IPS-20b (cell line): ENCODE results near the gene RIN1.

Experiments
- H3K27ac ChIP-seq: one replicate; pipeline ENCODE4 v1.5.1; 2013; ENCODE audit warnings: low read length
- H3K27me3 ChIP-seq: 2 replicates; pipeline ENCODE4 v1.6.1; 2013; ENCODE audit warnings: mild to moderate bottlenecking, low read length, inconsistent platforms; ENCODE audit not compliant: insufficient read depth
- H3K36me3 ChIP-seq: 2 replicates; pipeline ENCODE4 v1.6.1; 2013; ENCODE audit warnings: low read depth, mild to moderate bottlenecking, inconsistent platforms, low read length, moderate library complexity; ENCODE audit not compliant: insufficient read depth
- H3K4me1 ChIP-seq: 2 replicates; pipeline ENCODE4 v1.6.1; 2013; ENCODE audit warnings: mild to moderate bottlenecking, control low read depth, inconsistent platforms, low read length, moderate library complexity; ENCODE audit not compliant: insufficient read depth
- H3K4me3 ChIP-seq: 2 replicates; pipeline ENCODE4 v1.5.1; 2013; ENCODE audit warnings: mild to moderate bottlenecking, low read length, inconsistent platforms
- H3K9ac ChIP-seq: 2 replicates; pipeline ENCODE4 v1.6.1; 2013; ENCODE audit warnings: low read depth, mild to moderate bottlenecking, inconsistent platforms, low read length, moderate library complexity
- H3K9me3 ChIP-seq: 2 replicates; pipeline ENCODE4 v1.6.1; 2013; ENCODE audit warnings: mild to moderate bottlenecking, low read depth, low read length, inconsistent platforms; ENCODE audit not compliant: insufficient read depth

The RIN1 gene

GRCh38 chr11:66287889-66288670, 48.2 kb downstream of the RIN1 start:
- Histone ChIP-seq H3K9me3 (no peaks in the 10 kb centered on the region), H3K4me3 (peak overlapping the region; percentile 96), H3K4me1 (peaks cover 4% of the 10 kb centered on the region; the same call in 1 of the 2 replicates), H3K27ac (no peak overlapping the region), H3K36me3 (peaks cover 4% of the 10 kb centered on the region; the same call in 1 of the 2 replicates), H3K27me3 (peaks cover 35% of the 10 kb centered on the region), H3K9ac (peak overlapping the region; percentile 93)

GRCh38 chr11:66287211-66287888, 48.9 kb downstream of the RIN1 start:
- peaks cover 8% of the 10 kb centered on the region; the same call in 1 of the 2 replicates for H3K4me1 ChIP-seq
- no peak overlapping the region for H3K4me3 ChIP-seq
- H3K27ac ChIP-seq: no peak overlapping the region
- peaks cover 4% of the 10 kb centered on the region; the same call in 1 of the 2 replicates for H3K36me3 ChIP-seq
- no peak overlapping the region for H3K9ac ChIP-seq
- peaks cover 27% of the 10 kb centered on the region for H3K27me3 ChIP-seq
- H3K9me3 ChIP-seq: no peaks in the 10 kb centered on the region

GRCh38 chr11:66286699-66287098, 49.5 kb downstream of the RIN1 start:
- H3K27ac ChIP-seq: no peak overlapping the region
- no peak overlapping the region for H3K9ac ChIP-seq
- H3K36me3 ChIP-seq: peaks cover 4% of the 10 kb centered on the region; the same call in 1 of the 2 replicates
- H3K4me1 ChIP-seq: peaks cover 8% of the 10 kb centered on the region; the same call in 1 of the 2 replicates
- H3K4me3 ChIP-seq: no peak overlapping the region
- no peaks in the 10 kb centered on the region for H3K9me3 ChIP-seq
- H3K27me3 ChIP-seq: peaks cover 23% of the 10 kb centered on the region

DNA sequence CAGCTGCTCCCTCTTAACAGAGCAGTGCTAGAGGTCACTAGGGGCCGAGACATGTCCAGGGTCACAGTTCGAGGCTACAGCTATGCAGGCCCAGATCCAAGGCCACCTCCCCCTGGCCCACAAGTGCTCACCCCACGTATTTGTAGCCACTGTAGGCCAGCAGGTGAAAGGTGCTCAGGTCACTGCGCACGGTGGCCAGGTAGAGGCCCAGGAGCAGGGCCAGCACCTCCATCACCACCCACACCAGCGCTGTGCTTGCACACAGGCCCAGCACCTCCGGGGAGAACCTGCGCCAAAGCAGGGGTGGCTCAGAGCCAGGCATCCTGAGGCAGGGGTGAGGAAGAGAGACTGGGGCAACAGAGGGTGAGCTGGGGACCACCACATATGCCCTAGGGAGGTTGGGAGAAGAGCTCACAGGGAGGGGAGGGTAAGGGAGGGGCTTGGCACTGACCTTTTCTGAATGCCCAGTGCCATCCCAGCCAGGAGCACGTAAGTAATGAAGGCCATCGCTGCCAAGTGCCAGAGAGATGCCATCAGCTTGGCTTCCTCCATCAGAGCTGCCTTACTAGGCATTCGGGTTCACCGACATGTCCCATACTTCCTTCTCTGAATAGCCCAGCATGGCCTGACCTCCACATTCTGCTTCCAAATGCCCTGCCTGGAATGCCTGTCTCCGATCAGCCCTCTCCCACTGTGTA, 50.8 kb downstream of the RIN1 start:
- Histone ChIP-seq H3K4me3 (no peak overlapping the region), H3K9ac (no peak overlapping the region), H3K27ac (no peak overlapping the region), H3K4me1 (peaks cover 8% of the 10 kb centered on the region; the same call in 1 of the 2 replicates), H3K9me3 (no peaks in the 10 kb centered on the region), H3K27me3 (peaks cover 12% of the 10 kb centered on the region), H3K36me3 (peaks cover 4% of the 10 kb centered on the region; the same call in 1 of the 2 replicates)

DNA sequence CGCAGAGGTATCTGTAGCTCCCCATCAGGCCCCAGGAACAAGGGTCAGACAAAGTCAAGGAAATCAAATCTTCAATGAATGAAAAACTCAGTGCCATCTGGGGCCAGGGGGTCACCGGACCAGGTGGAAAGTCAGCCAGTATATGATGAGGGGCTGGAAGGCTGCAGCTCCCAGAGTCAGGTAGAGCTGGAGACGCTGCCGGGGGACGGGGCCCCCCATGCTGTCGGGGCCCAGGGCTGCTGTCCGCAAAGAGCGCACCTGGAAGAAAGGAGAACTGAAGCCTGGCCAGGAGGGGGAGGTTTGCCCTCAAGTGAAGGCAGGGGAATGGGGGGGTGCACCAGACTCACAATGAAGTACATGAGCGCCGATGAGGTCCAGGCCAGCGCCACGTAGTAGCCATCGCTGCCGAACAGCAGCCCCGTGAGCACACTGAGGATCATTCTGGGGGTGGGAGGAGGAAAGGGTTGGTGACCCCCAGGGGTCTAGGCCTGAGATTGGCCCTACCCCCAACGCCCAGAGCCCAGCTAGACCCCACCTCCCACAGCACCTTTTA, 51.6 kb downstream of the RIN1 start:
- Histone ChIP-seq H3K4me3 (no peak overlapping the region), H3K27ac (no peak overlapping the region), H3K27me3 (peaks cover 4% of the 10 kb centered on the region; the same call in 1 of the 2 replicates), H3K9ac (no peak overlapping the region), H3K4me1 (peaks cover 4% of the 10 kb centered on the region; the same call in 1 of the 2 replicates), H3K9me3 (no peaks in the 10 kb centered on the region), H3K36me3 (peaks cover 4% of the 10 kb centered on the region; the same call in 1 of the 2 replicates)

GRCh38 chr11:66283461-66284105, 52.7 kb downstream of the RIN1 start:
- H3K27ac ChIP-seq: no peak overlapping the region

DNA sequence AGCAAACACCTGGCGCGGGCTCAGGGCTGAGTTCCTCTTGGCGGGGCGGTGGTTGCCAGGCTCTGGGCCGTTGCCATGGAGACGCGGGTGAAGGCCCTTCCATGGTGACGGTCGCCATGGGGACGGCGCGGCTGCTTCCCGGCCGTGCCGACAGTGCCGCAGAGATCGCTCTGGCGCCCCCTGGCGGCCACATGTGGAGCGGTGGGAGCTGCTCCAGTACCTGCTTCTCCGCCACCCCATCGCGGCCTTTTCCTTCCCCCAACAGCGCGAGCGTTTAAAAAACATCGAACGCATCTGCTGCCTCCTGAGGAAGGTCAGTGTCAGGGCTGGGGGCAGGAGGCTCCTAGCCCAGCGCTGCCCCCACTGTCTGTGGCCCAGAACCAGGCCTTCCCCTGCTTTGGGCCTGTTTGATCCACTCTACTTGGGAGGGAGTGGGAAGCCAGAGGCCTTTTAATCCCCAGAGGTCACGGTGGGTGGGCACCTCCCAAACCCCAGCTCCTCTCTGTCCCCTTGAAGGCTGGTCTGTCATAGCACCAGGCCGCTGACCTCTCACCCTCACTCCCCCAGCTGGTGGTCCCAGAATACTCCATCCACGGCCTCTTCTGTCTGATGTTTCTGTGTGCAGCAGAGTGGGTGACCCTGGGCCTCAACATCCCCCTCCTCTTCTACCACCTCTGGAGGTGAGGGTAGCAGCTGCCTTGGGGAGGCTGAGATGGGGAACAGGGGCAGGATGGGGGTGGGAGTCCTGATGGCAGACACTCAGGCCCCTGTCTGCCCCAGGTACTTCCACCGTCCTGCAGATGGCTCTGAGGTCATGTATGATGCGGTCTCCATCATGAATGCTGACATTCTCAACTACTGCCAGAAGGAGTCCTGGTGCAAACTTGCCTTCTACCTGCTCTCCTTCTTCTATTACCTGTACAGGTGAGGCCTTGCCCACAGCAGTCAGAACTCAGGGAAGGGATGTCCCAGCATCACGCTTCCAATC, 53.5 kb downstream of the RIN1 start:
- Histone ChIP-seq H3K4me3 (peak overlapping the region; percentile 35; the same call in 1 of the 2 replicates), H3K27me3 (peaks cover 9% of the 10 kb centered on the region; the same call in 1 of the 2 replicates), H3K4me1 (peaks cover 7% of the 10 kb centered on the region; the same call in 1 of the 2 replicates), H3K36me3 (peaks cover 4% of the 10 kb centered on the region; the same call in 1 of the 2 replicates), H3K9me3 (no peaks in the 10 kb centered on the region), H3K27ac (no peak overlapping the region), H3K9ac (no peak overlapping the region)

More at GRCh38 chr11:66283461-66284105, 52.7 kb downstream of the RIN1 start:
- no peak overlapping the region for H3K9ac ChIP-seq
- peaks cover 9% of the 10 kb centered on the region; the same call in 1 of the 2 replicates for H3K27me3 ChIP-seq
- no peak overlapping the region for H3K4me3 ChIP-seq
- peaks cover 7% of the 10 kb centered on the region; the same call in 1 of the 2 replicates for H3K4me1 ChIP-seq
- peaks cover 4% of the 10 kb centered on the region; the same call in 1 of the 2 replicates for H3K36me3 ChIP-seq
- no peaks in the 10 kb centered on the region for H3K9me3 ChIP-seq
